Panc1 (cell line): ENCODE data around the gene TEDC2. TPM values are rescaled to one million over a fixed set of nuclear protein-coding genes. Genes with fewer than 3 reads are reported as not detected.
"Not testable (repeated sequence)": the region's sequence is repeated elsewhere in the genome, so short reads cannot be mapped to it uniquely, and the experiment has no call there.

ENCODE experiments used
- ATAC-seq: fragments of 200-7000 bp; cut with Tn5 transposase; 2 replicates; pipeline ENCODE4 v1.9.1; 2020; ENCODE audit warnings: mild to moderate bottlenecking, moderate library complexity
- BruUV-seq: library from RNA; stranded (reverse); fragments of 400-500 nt; replicated peaks from 2 replicates; lab custom pipeline; 2021; lab: Mats Ljungman, UMichigan
- CTCF ChIA-PET: fragments of 300-600 bp; sonication (Branson Sonifier 250); formaldehyde crosslinking; loops from one replicate; lab custom pipeline; 2022; ENCODE audit warnings: antibody characterized with exemption; lab: Charles Lee
- POLR2A ChIA-PET: fragments of 300-600 bp; sonication (Branson Sonifier 250); formaldehyde crosslinking; loops from one replicate; lab custom pipeline; 2022; ENCODE audit warnings: antibody characterized with exemption; lab: Charles Lee
- DNase-seq: peaks from one replicate; pipeline ENCODE4 v3.0.0-alpha.2; 2010; ENCODE audit warnings: low read depth, low spot score
- H3K27ac ChIP-seq: 2 replicates; pipeline ENCODE4 v1.5.1; 2011; ENCODE audit warnings: mild to moderate bottlenecking, low read length, inconsistent platforms
- H3K27me3 ChIP-seq: fragments of 200-500 bp; sonication (Bioruptor generic); 2 replicates; pipeline ENCODE4 v1.6.0; 2014; ENCODE audit warnings: low read length, inconsistent platforms; ENCODE audit not compliant: control insufficient read depth, insufficient read depth
- H3K36me3 ChIP-seq: fragments of 200-500 bp; sonication (Bioruptor generic); 2 replicates; pipeline ENCODE4 v1.5.1; 2014; ENCODE audit warnings: inconsistent platforms, mild to moderate bottlenecking, low read length, moderate library complexity; ENCODE audit not compliant: control insufficient read depth, insufficient read depth
- H3K4me1 ChIP-seq: 2 replicates; pipeline ENCODE4 v1.5.1; 2011; ENCODE audit warnings: inconsistent platforms, mild to moderate bottlenecking, low read length, moderate library complexity; ENCODE audit not compliant: control insufficient read depth, insufficient read depth
- H3K4me3 ChIP-seq, 2 experiments: 2 replicates each; pipeline ENCODE4 v1.5.1; 2011 to 2012; ENCODE audit warnings: low read depth in 2 of 2, low read length in 2 of 2, mild to moderate bottlenecking in 2 of 2, inconsistent platforms in 1 of 2, moderate library complexity in 1 of 2
- H3K9me3 ChIP-seq: fragments of 200-500 bp; sonication (Bioruptor generic); 2 replicates; pipeline ENCODE4 v1.5.1; 2014; ENCODE audit warnings: low read depth, mild to moderate bottlenecking, inconsistent platforms, low read length, moderate library complexity; ENCODE audit not compliant: control insufficient read depth, insufficient read depth
- CTCF ChIP-seq: fragments of 450-650 bp; IDR thresholded peaks from 2 replicates; pipeline ENCODE4 v1.5.1; 2017; ENCODE audit warnings: mild to moderate bottlenecking
- POLR2AphosphoS5 ChIP-seq: IDR thresholded peaks from 2 replicates; pipeline ENCODE4 v1.6.1; 2012; ENCODE audit warnings: mild to moderate bottlenecking, low read depth, low read length, moderate library complexity
- SIN3A ChIP-seq: IDR thresholded peaks from 2 replicates; pipeline ENCODE4 v1.6.1; 2012; ENCODE audit warnings: low read depth, mild to moderate bottlenecking, low read length, moderate library complexity, borderline replicate concordance; ENCODE audit not compliant: insufficient read depth
- TCF7L2 ChIP-seq: IDR thresholded peaks from 2 replicates; pipeline ENCODE4 v1.6.1; 2011; ENCODE audit warnings: mild to moderate bottlenecking, low read depth, low read length, inconsistent platforms
- in situ Hi-C: cut with HindIII; loops from 2 replicates; pipeline ENCODE4 v1.10.0; 2016; ENCODE audit warnings: low sequenced_read_pairs, low pct_unique_long_range_greater_than_20kb
- intact Hi-C: fragments of 100-400 bp; cut with micrococcal nuclease; formaldehyde crosslinking; loops from one replicate; pipeline ENCODE4 v1.10.0; 2022; ENCODE audit not compliant: unreplicated experiment
- total RNA-seq: library from RNA; stranded (reverse); gene quantifications from one replicate; pipeline ENCODE4 v1.2.1, GENCODE V29; 2021; ENCODE audit not compliant: unreplicated experiment
- TF ChIP-seq, protein P1 (sequence below), 2 experiments: IDR thresholded peaks; 2 replicates each; pipeline ENCODE4 v1.6.1; 2011 to 2012; ENCODE audit warnings: low read depth in 2 of 2, control low read depth in 1 of 2, low read length in 1 of 2, mild to moderate bottlenecking in 1 of 2, moderate library complexity in 1 of 2; ENCODE audit not compliant: insufficient read depth in 1 of 2

TEDC2 gene
- total RNA-seq, 1 experiment from 2014 or later = 25.0 TPM

DNA sequence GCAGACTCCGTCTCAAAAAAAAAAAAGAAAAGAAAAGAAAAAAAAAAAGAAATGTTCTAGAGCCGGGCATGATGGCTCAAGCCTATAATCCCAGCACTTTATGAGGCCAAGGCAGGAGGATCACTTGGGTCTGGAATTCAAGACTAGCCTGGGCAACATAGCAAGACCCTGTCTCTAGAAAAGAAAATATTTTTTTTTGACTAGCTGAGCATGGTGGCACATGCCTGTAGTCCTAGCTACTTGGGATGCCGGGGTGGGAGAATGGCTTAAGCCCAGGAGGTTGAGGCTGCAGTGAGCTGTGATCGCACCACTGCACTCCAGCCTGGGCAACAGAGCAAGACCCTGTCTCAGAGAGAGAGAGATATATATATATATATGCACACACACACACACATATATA is 24.7 kb upstream of the TEDC2 start:
- H3K9me3 ChIP-seq, DNase-seq, H3K27ac ChIP-seq, H3K4me3 ChIP-seq, in situ Hi-C loops, BruUV-seq, ATAC-seq, POLR2A ChIA-PET, H3K27me3 ChIP-seq, intact Hi-C loops: not testable (repeated sequence)
- peaks cover 11% of the 10 kb centered on the region for H3K4me1 ChIP-seq
- peaks cover 29% of the 10 kb centered on the region for H3K36me3 ChIP-seq
- CTCF ChIA-PET = interaction anchor here (0.6 kb wide), 1 partner anchor 108 kb away, joined by 7 read pairs; no protein-coding TSS in a partner anchor

- in situ Hi-C loops (no loop called here), intact Hi-C loops (no loop called here)
- no peak overlapping the region for H3K27ac ChIP-seq
- peaks cover 22% of the 10 kb centered on the region for H3K36me3 ChIP-seq
- H3K27me3 ChIP-seq = no peaks in the 10 kb centered on the region
- H3K9me3 ChIP-seq = no peaks in the 10 kb centered on the region
- ATAC-seq (no peak), DNase-seq (no peak)
- TF ChIP-seq CTCF (no peak), SIN3A (no peak), TCF7L2 (no peak), POLR2AphosphoS5 (no peak)
- TF ChIP-seq, protein P1, sequence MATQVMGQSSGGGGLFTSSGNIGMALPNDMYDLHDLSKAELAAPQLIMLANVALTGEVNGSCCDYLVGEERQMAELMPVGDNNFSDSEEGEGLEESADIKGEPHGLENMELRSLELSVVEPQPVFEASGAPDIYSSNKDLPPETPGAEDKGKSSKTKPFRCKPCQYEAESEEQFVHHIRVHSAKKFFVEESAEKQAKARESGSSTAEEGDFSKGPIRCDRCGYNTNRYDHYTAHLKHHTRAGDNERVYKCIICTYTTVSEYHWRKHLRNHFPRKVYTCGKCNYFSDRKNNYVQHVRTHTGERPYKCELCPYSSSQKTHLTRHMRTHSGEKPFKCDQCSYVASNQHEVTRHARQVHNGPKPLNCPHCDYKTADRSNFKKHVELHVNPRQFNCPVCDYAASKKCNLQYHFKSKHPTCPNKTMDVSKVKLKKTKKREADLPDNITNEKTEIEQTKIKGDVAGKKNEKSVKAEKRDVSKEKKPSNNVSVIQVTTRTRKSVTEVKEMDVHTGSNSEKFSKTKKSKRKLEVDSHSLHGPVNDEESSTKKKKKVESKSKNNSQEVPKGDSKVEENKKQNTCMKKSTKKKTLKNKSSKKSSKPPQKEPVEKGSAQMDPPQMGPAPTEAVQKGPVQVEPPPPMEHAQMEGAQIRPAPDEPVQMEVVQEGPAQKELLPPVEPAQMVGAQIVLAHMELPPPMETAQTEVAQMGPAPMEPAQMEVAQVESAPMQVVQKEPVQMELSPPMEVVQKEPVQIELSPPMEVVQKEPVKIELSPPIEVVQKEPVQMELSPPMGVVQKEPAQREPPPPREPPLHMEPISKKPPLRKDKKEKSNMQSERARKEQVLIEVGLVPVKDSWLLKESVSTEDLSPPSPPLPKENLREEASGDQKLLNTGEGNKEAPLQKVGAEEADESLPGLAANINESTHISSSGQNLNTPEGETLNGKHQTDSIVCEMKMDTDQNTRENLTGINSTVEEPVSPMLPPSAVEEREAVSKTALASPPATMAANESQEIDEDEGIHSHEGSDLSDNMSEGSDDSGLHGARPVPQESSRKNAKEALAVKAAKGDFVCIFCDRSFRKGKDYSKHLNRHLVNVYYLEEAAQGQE (IDR thresholded peaks at IDR 0.05; ENCODE audit: insufficient read depth in 1 of 2, low read depth in 2 of 2, low read length in 1 of 2) = no peak
- POLR2A ChIA-PET = interaction anchor here (0.5 kb wide), 1 partner anchor 12 kb away, joined by 3 read pairs; no protein-coding TSS in a partner anchor
- no TSS peak for BruUV-seq
- no peak overlapping the region for H3K4me3 ChIP-seq
- H3K4me1 ChIP-seq = peaks cover 2% of the 10 kb centered on the region
- CTCF ChIA-PET = no interaction called here
Observed at GRCh38 chr16:2436110-2436509, 23.8 kb upstream of the TEDC2 start.

DNA sequence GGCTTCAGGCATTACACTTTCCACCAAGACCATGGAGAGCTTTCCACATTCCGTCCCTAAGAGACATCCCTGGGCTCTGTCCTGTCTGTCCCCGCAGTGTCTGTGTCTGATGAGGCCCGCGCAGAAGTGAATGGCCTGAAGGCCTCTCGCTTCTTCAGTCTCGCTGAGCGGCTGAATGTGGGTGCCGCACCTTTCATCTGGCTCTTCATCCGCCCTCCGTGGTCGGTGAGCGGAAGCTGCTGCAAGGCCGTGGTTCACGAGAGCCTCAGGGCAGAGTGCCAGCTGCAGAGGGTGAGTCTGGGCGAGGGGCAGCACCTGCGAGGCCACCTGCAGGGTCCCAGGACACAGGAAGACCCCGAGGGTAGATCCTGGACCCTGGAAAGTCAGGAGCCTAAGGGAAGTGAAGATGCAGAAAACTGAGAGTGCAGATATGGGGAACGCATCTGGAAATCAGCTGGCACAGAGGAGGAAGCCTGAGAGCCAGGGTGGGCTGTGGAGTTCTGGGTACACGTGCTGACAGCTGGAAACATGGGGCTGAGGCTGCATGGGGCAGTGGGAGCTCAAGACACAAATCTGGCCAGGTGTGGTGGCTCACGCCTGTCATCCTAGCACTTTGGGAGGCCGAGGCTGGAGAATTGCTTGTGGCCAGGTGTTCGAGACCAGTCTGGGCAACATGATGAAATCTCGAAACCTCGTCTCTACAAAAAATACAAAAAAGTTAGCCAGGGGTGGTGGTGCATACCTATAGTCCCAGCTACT is 22.7 kb upstream of the TEDC2 start:
- intact Hi-C loops (no loop called here), in situ Hi-C loops (no loop called here)
- no peak for DNase-seq
- no peaks in the 10 kb centered on the region for H3K9me3 ChIP-seq
- no peak overlapping the region for H3K27ac ChIP-seq
- TF ChIP-seq POLR2AphosphoS5 (no peak), TCF7L2 (no peak), SIN3A (no peak), CTCF (no peak)
- TF ChIP-seq, protein P1 (IDR thresholded peaks at IDR 0.05; ENCODE audit: insufficient read depth in 1 of 2, low read depth in 2 of 2, low read length in 1 of 2) = no peak
- no TSS peak for BruUV-seq
- CTCF ChIA-PET = interaction anchor here (0.6 to 0.8 kb wide), 2 partner anchors 116 to 134 kb away, joined by 5 to 7 read pairs; no protein-coding TSS in a partner anchor
- no peak overlapping the region for H3K4me3 ChIP-seq
- POLR2A ChIA-PET = no interaction called here
- H3K27me3 ChIP-seq = no peaks in the 10 kb centered on the region
- peaks cover 18% of the 10 kb centered on the region for H3K36me3 ChIP-seq
- no peak for ATAC-seq
- no peaks in the 10 kb centered on the region for H3K4me1 ChIP-seq
